C4-2B (cell line): Measurements from ENCODE around the gene KIAA0753.

ENCODE experiments used
- CTCF ChIP-seq: fragments of 450-650 bp; conservative IDR thresholded peaks from 2 replicates; pipeline ENCODE4 v1.5.1; 2017; ENCODE audit warnings: mild to moderate bottlenecking
- ZFX ChIP-seq: fragments of 450-650 bp; IDR thresholded peaks from 2 replicates; pipeline ENCODE4 v1.6.1; 2017

- TF ChIP-seq CTCF (no peak), ZFX (no peak)
Observed at GRCh38 chr17:6630390-6630789, 10.1 kb downstream of the KIAA0753 start.
